ENCODE data around the gene LFNG. TPM values are rescaled to one million over a fixed set of nuclear protein-coding genes. Genes with fewer than 3 reads are reported as not detected.

Gene LFNG
- total and polyA plus RNA-seq, 2 donors from 2014 or later, result 5.0 to 18.4 TPM

GRCh38 chr7:2569421-2569820, 49.8 kb downstream of the LFNG start:
- Histone ChIP-seq H3K4me3 (ENCODE audit: low read length in 3 of 3) (no peak overlapping the region), H3K27me3 (ENCODE audit: control insufficient read depth, insufficient read depth, low read length) (no peaks in the 10 kb centered on the region), H3K4me1 (ENCODE audit: control insufficient read depth in 2 of 3, insufficient read depth in 2 of 3, low read depth in 1 of 3, low read length in 3 of 3) (peaks cover 0 to 3% (median 3%) of the 10 kb centered on the region in 3 donors), H3K9me3 (ENCODE audit: control insufficient read depth in 2 of 3, insufficient read depth in 1 of 3, low read length in 3 of 3) (no peaks in the 10 kb centered on the region), H3K9ac (ENCODE audit: low read length in 3 of 3) (no peak overlapping the region), H3K36me3 (ENCODE audit: control insufficient read depth in 2 of 3, insufficient read depth in 3 of 3, low read length in 3 of 3) (peaks cover 0 to 26% (median 12%) of the 10 kb centered on the region in 3 donors), H3K27ac (ENCODE audit: low read depth in 2 of 2, low read length in 2 of 2) (no peak overlapping the region)
- FAIRE-seq, result no peak
- peak in 1 of 5 donors; percentile 69 for DNase-seq
- no peak for TF ChIP-seq CTCF (IDR thresholded peaks at IDR 0.05; ENCODE audit: borderline replicate concordance, extremely low read depth, insufficient read depth)
- intact Hi-C loops (cut with DNase I), result no loop called here

GRCh38 chr7:2570021-2570420, 50.4 kb downstream of the LFNG start:
- H3K9ac ChIP-seq (ENCODE audit: low read length in 3 of 3), result no peak overlapping the region
- peaks cover 0 to 26% (median 13%) of the 10 kb centered on the region in 3 donors for H3K36me3 ChIP-seq (ENCODE audit: control insufficient read depth in 2 of 3, insufficient read depth in 3 of 3, low read length in 3 of 3)
- no peaks in the 10 kb centered on the region for H3K9me3 ChIP-seq (ENCODE audit: control insufficient read depth in 2 of 3, insufficient read depth in 1 of 3, low read length in 3 of 3)
- no peak for TF ChIP-seq CTCF (IDR thresholded peaks at IDR 0.05; ENCODE audit: borderline replicate concordance, extremely low read depth, insufficient read depth)
- no peak for FAIRE-seq
- intact Hi-C loops (cut with DNase I), result no loop called here
- peak in 1 of 5 donors; percentile 37 for DNase-seq
- H3K4me3 ChIP-seq (ENCODE audit: low read length in 3 of 3), result no peak overlapping the region
- H3K27me3 ChIP-seq (ENCODE audit: control insufficient read depth, insufficient read depth, low read length), result no peaks in the 10 kb centered on the region
- no peak overlapping the region for H3K27ac ChIP-seq (ENCODE audit: low read depth in 2 of 2, low read length in 2 of 2)
- H3K4me1 ChIP-seq (ENCODE audit: control insufficient read depth in 2 of 3, insufficient read depth in 2 of 3, low read depth in 1 of 3, low read length in 3 of 3), result peaks cover 0 to 2% (median 1%) of the 10 kb centered on the region in 3 donors

- DNase-seq (no peak), FAIRE-seq (no peak)
- Histone ChIP-seq H3K36me3 (ENCODE audit: control insufficient read depth in 2 of 3, insufficient read depth in 3 of 3, low read length in 3 of 3) (peaks cover 0 to 26% (median 13%) of the 10 kb centered on the region in 3 donors), H3K9ac (ENCODE audit: low read length in 3 of 3) (no peak overlapping the region), H3K4me1 (ENCODE audit: control insufficient read depth in 2 of 3, insufficient read depth in 2 of 3, low read depth in 1 of 3, low read length in 3 of 3) (no peaks in the 10 kb centered on the region), H3K27ac (ENCODE audit: low read depth in 2 of 2, low read length in 2 of 2) (no peak overlapping the region), H3K4me3 (ENCODE audit: low read length in 3 of 3) (no peak overlapping the region), H3K9me3 (ENCODE audit: control insufficient read depth in 2 of 3, insufficient read depth in 1 of 3, low read length in 3 of 3) (no peaks in the 10 kb centered on the region), H3K27me3 (ENCODE audit: control insufficient read depth, insufficient read depth, low read length) (no peaks in the 10 kb centered on the region)
- TF ChIP-seq CTCF (IDR thresholded peaks at IDR 0.05; ENCODE audit: borderline replicate concordance, extremely low read depth, insufficient read depth), result no peak
- intact Hi-C loops (cut with DNase I), result no loop called here
These were observed 51.8 kb downstream of the LFNG start for GRCh38 chr7:2571409-2571808.

Measured in kidney (tissue), 14 donors.